Stimulated activated CD8-positive, alpha-beta memory T cell treated with anti-CD3 and anti-CD28 coated beads, Interleukin-4, amount 100 ng/mL, for 4 hours (primary cell): Measurements from ENCODE around the gene YIPF2.
"Not testable (repeated sequence)": the region's sequence is repeated elsewhere in the genome, so short reads cannot be mapped to it uniquely, and the experiment has no call there.

Source experiments
- DNase-seq, 2 donors: peaks; one replicate each; pipeline ENCODE4 v3.0.0-alpha.2; 2020; ENCODE audit warnings: low read depth in 2 of 2, low spot score in 1 of 2

YIPF2 gene

DNA sequence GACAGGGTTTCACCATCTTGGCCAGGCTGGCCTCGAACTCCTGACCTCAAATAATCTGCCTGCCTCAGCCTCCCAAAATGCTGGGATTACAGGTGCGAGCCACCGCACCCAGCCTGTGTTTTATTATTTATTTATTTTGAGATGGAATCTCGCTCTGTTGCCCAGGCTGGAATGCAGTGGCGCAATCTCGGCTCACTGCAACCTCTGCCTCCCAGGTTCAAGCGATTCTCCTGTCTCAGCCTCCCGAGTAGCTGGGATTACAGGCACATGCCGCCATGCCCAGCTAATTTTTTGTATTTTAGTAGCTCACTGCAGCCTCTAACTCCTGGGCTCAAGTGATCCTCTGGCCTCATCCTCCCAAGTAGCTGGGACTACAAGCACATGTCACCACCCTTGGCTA is 50.8 kb downstream of the YIPF2 start:
- DNase-seq = not testable (repeated sequence)

DNA sequence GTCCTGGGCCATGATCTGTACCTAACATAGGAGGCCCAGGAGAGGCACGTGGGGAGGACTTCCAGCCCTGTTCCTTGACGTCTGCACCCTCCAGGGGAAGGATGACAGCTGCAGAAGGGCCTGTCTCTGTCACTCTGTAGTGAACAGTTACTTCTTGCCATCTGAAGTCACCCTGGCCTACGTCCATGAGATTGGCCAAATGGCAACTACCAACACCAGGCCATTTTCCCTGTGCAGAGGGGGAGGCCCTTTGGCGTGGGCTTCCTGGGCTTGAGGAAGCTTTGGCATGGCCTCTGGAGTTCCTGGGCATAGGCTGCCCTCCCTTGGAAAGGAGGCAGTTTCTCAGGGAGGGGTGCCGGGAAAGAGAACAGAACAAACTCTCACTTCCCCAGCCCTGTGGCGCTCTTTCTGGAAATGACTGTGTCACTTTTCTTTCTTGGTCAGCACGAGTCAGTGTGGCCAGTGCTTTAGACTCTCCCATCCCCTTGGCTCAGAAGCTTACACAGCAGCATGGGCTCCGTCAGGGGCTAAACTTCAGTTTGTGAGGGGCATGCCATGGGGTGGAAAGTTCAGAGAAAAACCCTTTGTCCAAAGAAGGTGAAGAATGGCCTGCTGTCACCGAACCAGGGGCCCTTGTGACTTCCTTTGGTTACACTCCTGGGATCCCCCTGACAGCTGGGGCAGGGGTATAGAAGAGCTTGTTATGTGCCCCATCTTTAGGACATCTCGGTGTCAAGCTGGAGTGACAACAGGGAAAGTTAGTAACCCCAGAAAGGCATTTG is 51.8 kb downstream of the YIPF2 start:
- no peak for DNase-seq

GRCh38 chr19:10874024-10874423 is 54.4 kb downstream of the YIPF2 start:
- no peak for DNase-seq

- peak in 1 of 2 donors; percentile 18 for DNase-seq
These were observed 55.8 kb downstream of the YIPF2 start for GRCh38 chr19:10872546-10873107.
